Stimulated activated CD4-positive, alpha-beta T cell treated with anti-CD3 and anti-CD28 coated beads, Interleukin-1b, Interleukin-23, amount 100 ng/mL, for 48 hours (primary cell): ENCODE results near the gene KIAA2012.

Experiments used
- DNase-seq: peaks from one replicate; pipeline ENCODE4 v3.0.0-alpha.2; 2020

The KIAA2012 gene

DNA sequence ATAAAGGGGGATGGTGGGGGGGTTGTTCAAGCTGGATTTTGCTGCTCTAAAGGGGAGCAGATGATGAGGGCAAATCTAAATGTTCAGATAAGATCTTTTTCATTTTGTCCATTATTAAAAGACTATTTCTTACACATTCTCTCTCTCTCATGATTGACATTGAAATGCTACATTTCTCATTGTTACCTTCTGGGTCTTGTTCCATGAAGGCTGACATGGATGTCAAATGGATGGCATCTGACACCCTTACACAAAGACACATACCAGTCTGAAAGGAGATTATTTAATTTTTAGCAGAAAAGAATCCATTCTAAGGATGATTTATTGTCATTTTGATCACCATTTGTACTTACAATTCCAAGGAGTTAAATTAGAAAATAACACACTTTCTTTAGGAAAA, 28.3 kb upstream of the KIAA2012 start:
- DNase-seq = no peak

DNA sequence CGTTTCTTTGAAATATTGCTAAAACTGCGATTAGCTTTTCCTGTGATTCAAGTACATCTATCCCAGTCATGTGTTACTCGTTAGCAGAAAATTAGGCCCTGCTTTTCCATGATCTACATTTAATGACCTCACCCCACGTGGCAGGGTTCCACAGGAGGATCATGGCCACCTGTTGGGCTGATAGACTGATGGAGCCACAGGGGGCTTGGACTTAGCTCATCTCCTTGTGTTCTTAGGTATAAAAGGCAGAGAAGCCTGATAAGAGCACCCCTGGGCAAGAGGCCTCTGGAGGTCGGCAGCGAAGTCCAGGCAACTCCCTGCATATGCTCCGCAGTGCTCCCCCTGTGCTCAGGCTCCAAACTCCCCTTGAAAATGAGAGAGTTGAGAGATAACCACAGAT, 26.5 kb upstream of the KIAA2012 start:
- no peak for DNase-seq

DNA sequence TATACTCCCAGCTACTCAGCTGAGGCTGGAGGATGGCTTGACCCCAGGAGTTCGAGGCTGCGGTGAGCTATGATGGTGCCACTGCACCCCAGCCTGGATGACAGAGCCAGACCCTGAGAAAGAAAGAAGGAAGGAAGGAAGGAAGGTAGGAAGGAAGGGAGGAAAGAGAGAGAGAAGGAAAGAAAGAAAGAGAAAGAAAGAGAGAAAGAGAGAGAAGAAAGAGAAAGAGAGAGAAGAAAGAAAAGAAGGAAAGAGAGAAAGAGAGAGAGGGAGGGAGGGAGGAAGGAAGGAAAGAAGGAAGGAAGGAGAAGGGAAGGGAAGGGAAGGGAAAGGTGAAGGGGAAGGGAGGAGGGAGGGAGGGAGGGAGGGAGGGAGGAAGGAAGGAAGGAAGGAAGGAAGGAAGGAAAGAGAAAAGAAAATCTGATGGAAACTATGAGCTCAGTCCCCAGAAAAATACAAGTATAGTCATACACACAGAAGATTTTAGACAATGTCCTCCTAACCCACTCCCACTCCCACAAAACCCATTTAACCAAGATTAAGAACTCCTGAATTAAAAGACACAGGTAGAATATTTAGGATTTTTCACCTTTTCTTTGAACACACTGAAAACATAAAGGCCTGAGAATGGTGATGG, 23.8 kb upstream of the KIAA2012 start:
- no peak for DNase-seq

DNA sequence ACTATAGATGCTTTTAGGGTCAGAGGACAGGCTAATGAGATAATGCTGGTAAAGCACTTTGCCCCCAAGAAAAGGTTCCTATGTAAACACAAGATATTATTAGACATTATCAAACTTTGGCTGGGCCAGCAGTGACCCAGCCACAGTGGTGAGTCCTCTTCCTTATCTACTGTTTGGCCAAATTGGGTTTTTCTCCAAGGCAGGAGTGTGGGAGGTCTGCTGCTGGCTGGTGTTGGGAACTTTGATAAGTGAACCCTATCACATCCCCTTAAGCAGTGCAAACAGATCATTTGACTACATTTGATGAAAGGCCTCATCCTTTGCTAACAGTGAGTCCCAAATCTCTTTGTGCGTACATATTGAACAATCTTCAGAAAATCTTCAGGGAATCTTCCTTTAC, 23.2 kb upstream of the KIAA2012 start:
- no peak for DNase-seq

DNA sequence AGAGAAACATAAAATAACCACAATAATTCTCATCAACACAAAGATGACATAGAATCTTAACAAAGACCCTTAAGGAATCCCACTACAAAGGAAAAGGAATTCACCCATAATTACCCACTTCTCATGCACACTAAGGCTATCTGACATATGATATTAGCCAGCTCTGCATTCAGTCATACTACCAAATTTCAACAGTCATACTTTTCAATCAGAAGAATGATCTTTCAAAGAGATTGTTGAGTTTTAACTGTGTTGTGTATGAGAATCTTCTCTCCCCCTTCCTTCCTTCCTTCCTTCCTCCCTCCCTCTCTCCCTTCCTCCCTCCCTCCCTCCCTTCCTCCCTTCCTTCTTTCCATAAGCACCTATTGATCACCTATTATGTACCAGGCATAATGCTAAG, 22.4 kb upstream of the KIAA2012 start:
- DNase-seq = no peak

DNA sequence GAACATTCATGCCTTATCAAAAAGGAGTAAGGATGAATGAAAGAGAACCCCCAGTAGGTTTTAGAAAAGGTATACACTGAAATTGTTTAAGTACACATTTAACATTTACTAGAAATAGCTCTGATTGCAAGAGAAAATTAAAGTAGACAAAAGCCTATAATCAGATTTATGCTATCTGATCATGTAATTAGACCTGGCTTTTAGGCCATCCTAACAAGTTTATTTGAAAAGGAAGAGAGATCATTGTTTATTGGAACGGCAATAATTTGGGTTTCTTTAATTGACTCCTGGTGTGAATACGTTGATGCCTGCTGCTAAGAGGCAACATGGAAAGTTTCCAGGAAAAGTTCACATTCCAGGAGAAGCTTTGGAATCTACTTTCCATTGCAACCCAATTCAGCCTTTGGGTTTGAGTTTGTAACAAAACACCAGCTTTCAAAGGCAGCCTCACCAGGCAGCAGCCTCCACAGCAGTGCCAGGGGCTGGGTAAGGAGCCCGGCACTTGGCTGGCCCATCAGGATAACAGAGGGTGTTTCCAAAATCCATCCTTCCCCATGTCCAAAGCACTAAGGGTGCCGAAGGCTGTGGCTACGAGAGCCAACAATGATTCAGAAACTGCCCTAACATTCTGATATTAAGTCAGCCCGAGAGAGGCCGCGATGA, 21.4 kb upstream of the KIAA2012 start:
- no peak for DNase-seq

DNA sequence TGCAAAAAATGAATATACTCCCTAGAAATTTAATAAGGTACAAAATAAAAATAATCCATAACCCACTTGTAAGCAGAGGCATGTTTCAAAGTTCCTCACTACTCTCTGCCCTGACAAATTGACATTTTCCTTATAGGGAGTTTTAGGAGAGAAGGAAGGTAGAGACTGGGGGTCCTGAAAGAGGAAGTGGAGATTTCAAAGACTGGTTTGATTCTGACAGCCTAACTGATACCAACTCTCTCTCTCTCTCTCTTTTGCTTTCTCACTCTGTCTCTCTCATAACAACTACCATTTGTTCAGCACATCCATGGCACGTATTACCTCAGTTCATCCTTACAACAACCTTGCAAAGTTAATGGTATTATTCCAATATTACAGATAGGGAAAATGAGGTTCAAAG, 20.8 kb upstream of the KIAA2012 start:
- no peak for DNase-seq

DNA sequence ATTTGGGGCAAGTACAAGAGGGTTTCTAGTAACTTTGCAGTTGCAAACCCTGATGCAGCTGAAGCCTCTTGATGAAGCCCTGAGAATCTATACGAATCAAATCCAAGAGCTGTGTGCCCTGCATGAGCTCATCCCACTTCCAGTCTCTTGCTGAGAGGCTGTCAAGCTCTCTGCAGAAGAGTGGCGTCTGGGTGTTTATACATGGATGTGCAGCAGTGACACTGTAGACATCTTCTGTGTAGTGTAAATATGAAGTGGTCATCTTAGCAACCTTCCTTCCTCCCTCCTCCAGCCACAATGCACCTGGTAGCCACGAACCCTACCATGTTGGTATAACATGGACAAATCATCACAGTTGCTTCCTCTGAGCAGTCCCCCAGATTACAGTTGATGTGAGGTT, 18.4 kb upstream of the KIAA2012 start:
- DNase-seq = no peak

DNA sequence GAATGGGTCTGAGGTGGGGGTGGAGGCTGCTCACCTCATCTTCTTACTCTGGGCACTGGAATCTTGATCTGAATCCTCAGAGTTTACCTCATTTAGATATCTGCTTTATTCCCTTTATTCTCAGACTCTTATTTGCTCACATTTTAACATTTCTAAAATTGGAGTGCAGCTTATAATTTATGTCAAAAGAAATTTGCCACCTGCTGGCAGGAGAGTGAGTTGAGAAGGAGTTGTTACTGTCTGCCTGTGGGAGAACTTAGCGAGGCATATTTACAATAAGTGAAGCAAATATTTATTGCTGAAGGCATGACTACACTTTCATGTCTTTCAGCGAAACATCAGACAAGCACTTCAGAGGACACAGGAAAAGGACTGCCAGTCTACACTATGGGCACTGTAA, 16.4 kb upstream of the KIAA2012 start:
- DNase-seq = no peak

DNA sequence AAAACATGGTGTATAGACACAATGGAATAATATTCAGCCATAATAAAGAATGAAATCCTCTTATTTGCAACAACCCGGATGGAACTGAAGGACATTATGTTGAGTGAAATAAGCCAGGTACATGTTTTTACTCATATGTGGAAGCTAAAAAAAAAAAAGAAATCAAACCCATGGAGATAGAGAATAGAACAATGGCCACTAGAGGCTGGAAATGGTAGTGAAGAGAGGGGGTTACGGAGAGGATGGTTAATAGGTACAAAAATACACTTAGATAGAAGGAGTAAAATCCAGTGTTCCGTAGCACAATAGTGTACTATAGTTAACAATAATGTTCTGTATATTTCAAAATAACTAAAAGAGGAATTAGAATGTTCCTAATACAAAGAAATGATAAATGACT, 12.8 kb upstream of the KIAA2012 start:
- DNase-seq = no peak

DNA sequence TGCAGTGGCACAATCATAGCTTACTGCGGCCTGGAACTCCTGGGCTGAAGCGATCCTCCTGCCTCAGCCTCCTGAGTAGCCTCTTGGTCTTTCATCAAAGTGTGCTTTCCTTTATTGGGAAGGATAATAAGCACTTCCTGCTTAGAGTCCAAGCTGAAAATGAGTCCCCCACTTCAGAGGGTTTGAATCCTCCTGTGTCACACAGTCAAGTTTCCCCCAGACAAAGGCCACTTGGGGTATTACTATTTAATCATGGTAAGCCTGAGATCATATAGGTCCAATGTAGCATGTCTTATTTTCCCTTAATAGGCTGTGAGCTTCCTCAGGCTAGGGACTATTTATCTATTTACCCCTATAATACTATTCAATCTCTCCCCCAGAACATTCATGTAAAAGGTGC, 11.4 kb upstream of the KIAA2012 start:
- no peak for DNase-seq

DNA sequence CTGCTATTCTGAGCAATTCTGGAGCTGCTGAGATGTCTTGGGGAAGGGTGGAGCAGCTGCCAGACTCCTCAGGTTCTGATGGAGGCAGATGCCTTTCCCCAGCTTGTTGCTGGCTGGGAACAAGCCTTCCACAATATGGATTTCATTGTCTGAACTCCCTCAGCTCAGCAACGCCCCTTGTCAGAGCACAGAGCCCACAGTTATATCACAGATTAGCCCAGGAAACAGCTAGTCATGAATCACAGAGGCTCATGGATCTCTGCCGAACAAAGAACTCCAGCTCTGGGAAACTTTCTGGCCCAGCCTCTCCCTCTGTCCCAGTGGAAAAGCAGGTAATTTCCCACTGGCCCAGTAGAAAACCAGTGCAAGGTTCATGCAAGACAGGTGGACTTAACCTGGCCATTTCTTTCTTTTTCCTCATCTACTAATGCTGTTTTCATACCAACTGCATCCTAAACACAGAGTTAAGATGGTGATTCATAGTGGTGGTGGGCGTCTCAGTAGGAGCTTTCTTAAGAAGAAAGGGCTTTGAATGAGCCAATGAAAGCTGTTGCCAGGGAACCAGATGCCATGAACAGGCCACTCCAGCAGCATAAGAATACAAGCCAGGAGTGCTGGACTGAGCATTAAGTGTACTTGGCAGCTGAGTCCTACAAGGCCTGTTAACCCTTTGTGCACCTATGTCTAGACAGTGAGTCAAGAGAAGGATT, 8.7 kb upstream of the KIAA2012 start:
- DNase-seq = peak; percentile 3

DNA sequence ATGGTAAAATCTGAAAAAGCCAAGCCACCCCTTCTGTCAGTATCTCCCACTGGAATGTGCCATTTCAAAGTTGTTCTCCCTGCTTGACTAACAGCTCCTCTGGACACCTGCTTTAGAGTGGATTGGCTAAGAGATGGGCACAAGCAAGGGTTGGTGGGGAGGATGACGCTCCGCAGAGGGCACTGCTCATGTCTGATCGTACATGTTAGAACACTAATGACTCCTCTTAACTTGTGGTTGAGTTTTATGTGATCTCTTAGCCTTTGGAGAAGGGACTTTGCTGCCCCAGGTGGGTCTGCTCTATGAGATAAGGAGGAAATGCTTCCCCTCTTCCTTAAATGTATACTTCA, 8.2 kb upstream of the KIAA2012 start:
- DNase-seq = no peak

DNA sequence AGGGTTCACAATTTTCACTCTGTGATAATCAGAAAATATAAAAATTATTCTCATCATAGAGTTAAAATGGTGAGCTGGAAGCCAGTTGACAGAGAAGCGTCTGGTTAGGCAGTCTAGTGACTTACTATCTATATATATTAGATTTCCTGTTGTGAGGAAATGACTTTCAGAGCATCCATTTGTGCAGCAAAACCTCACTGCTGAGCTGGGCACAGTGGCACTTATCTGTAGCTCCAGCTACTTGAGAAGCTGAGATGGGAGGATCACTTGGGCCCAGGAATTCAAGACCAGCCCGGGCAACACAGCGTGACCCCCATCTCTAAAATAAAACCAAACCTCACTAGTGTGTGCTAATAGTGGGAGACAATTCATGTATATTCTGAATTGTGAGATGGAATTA, 7.2 kb upstream of the KIAA2012 start:
- no peak for DNase-seq

DNA sequence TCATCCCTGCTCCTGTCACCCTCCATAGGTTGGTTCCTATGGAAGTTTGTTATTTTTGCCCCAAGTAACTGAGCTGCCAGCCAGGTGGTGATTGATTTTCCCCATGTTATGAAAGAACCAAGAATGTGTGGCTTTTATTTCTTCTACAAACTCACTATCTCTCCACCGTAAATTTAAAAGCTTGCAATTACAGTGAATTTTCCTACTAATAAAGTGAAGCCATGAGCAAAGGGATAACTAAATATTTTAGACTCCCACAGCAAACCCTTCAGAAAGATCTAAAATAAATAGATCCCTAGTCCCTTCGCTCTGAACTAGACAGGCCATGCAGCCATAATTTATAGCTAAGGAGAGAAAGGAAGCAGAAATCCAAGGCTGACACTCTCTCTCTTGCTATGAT, 6.2 kb upstream of the KIAA2012 start:
- no peak for DNase-seq

DNA sequence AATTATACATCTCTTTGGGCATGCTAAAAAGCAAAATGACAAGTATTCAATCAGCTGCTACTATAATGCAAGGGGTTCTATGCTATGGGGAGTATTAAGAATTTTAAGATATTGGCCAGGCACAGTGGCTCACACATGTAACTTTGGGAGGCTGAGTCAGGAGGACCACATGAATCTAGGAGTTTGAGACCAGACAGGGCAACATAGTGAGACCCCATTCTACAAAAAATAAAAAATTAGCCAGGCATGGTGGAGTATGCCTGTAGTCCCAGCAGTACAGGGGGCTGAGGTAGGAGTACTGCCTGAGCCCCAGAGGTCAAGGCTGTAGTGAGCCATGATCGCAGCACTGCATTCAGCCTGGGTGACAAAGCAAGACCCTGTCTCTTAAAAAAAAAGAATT, 5.5 kb upstream of the KIAA2012 start:
- no peak for DNase-seq

DNA sequence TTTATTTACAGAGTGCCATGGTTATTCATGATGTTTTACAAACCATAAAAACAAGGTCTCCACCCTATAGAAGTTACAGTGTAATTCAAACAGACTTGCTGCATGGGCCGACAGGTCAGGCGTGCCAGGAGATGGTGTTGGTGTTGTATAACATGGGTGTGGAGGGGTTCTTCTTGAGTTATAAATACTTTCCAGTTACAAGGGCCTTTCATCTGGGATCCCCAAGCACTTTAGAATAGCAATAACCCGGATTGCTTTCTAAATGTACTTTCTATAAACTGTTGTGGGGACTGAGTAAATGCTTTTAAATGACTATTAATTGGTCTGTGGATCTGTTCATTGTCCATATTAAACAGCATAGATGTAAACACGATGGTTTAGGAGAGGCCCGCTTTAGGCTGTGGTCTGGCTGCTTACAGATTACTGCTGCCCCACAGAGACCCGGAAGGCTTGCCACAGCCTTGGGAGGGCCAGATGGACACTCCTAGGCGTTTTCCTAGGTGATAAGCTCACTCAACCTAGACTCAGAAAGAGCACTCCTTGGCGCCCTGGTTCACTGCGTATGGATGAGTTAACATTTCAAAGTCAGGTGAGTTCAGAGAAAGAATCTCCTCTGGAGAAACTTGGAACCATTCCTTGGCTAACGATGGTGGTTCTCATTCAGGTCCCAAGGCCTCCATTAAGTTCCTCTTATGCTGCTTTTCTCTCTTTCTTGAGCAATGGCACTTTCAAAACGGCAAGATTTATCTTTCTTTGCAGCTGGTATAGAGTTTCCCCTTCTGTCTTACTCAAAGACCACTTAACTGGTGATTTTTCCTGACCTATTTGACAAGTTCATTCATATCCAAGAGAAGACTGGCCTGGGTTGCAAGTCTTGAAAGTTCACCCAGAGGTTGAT, 3.6 kb upstream of the KIAA2012 start:
- no peak for DNase-seq

DNA sequence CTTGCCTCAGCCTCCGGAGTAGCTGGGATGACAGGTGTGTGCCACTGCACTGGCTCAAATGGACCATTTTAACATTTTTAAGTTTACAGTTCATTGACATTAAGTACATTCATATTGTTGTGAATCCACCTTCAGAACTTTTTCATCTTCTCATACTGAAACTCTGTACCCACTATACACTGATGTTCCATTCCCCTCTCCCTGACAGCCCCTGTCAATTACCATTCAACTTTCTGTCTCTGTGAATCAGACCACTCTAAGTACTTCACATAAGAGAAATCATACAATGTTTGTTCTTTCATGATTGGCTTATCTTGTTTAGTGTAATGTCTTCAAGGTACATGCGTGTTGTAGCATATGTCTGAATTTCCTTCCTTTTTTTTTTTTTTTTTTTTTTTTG, 1.9 kb upstream of the KIAA2012 start:
- no peak for DNase-seq

DNA sequence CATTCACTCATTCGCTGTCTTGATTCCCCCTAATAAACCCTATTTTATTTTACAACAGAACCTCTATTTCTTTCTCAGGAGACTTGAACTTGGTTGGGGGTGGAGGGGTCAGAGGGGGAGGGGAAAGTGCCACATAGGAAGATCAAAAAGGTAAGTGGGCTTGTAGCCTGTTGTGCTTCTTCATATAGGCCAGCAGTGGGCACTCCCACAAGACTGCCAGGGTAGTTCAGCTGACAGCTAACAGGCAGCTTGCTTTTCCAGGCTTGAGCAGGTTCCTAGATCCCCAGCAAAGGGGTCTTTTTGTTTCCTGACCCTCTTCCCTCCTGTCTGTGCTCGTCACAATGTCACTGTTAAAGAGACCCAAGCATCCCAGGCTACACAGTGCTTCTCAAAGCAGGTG, 829 bp upstream of the KIAA2012 start:
- no peak for DNase-seq

DNA sequence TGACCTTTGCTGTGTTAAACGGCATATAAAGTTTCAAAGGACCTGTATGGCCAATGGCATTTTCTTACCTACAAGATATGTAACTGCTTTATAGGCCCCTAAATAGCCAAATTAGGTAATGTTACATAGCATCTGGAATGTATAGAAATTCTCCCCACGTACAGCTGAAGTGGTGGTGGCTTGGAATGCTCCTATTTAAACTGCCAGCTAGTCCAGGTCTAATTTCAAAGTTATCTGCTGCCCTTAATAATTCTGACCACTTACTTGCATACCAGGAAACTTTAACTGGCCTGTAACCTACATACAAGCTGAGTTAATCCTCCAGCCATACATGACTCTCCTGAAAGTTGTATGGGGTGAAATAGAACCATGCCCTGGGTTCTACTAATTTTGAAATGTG, 1.3 kb downstream of the KIAA2012 start:
- DNase-seq = no peak

DNA sequence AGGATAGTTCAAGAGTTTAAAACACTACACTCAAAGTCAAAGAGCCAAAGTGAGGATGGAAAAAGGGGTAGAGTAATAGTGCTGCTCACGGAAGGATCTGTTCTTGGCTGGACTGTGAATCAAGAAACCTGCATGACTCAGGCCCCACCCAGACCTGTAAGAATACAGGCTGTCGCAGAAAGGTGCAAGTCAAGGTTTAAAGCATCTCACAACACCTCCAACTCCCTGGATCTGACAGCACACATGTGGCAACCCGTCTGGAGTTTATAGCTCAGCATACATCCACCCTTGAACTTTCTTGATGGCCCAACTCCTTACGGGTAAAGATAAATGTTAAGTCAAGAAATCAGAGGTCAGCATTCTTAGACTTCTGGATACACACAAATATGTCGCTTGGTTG, 6.3 kb downstream of the KIAA2012 start:
- no peak for DNase-seq

DNA sequence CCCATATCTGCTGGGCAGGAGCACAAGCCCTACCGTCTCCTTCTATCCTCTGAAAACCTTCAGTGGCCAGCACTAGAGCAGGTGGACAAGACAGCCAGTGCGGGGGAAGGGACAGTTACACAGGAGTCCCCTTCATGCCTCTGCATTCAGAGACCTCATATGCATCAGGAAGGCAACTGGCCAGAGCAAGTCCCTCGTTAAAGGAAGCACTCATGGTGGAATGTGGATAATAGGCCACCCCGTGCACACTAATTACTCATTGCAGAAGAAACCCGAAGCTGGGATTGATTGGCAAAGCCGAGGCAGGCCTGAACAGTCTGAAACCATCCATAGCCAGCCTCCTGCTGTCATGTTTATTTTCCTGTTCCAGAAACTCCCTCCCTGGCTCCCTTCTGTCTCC, 11.2 kb downstream of the KIAA2012 start:
- DNase-seq = no peak

DNA sequence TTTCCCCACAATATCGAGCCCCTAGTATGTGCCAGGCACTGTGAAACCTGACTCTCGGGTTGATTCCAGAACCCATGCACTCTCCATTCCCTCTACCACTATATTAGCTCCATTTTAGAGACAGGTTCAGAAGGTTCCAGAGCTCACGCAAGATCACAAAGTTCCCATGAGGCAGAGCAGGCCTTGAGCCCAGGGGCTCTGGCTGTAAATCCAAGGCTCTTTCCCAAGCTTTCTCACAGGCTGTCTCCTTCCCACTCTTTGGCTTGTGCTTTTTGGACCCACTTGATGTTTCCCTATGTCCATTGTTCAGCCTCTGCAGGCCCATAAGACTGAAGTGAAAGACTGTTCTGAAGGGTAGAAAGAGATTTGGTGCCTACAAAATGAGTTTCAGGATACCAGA, 15.7 kb downstream of the KIAA2012 start:
- DNase-seq = no peak

DNA sequence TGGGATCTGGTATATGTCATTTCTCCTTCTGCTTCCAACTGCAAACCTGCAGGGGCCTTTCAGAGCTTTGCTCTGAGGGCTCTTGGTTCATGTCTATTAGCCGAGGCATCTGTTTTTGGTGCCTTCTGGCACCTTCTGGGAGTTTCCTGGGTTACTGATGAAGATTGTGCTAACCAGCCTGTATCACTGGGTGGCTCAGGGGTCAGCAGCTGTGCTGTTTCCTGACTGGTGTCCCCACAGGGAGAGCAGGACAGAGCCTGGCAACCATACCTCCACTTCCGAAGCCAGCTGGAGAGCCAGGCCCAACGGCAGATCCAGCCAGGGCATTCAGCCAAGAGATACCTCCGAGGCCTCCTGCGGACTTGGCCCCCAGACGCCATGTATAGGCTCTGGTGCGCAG, 17.5 kb downstream of the KIAA2012 start:
- DNase-seq = no peak
